Measurements from ENCODE around the gene FASTK.

The FASTK gene

GRCh38 chr7:151116603-151117440 is 36.2 kb upstream of the FASTK start:
- no peak for ATAC-seq
- TF ChIP-seq CREB5 (CRISPR knock-in tag; IDR thresholded peaks at IDR 0.05; ENCODE audit: low read depth): no peak
- no peak for TF ChIP-seq GLIS3 (CRISPR knock-in tag; IDR thresholded peaks at IDR 0.05)
- TF ChIP-seq OSR1 (CRISPR knock-in tag; IDR thresholded peaks at IDR 0.05): no peak
- no peak for TF ChIP-seq CSRNP3 (CRISPR knock-in tag; IDR thresholded peaks at IDR 0.05)
- TF ChIP-seq RARB (CRISPR knock-in tag; IDR thresholded peaks at IDR 0.05): no peak
- TF ChIP-seq ZFP30 (CRISPR knock-in tag; IDR thresholded peaks at IDR 0.05): no peak
- no peak for TF ChIP-seq ZFP3 (CRISPR knock-in tag; IDR thresholded peaks at IDR 0.05)
- no peak for TF ChIP-seq ZNF8 (CRISPR knock-in tag; IDR thresholded peaks at IDR 0.05)
- no peak for TF ChIP-seq PPARA (CRISPR knock-in tag; IDR thresholded peaks at IDR 0.05; ENCODE audit: borderline replicate concordance)
- no peak for TF ChIP-seq ZNF70 (CRISPR knock-in tag; IDR thresholded peaks at IDR 0.05)

- TF ChIP-seq ZFP3 (CRISPR knock-in tag; IDR thresholded peaks at IDR 0.05) (no peak), ZNF8 (CRISPR knock-in tag; IDR thresholded peaks at IDR 0.05) (no peak), ZNF70 (CRISPR knock-in tag; IDR thresholded peaks at IDR 0.05) (no peak), ZNF565 (CRISPR knock-in tag; conservative IDR thresholded peaks at IDR 0.05; ENCODE audit: low read depth) (no peak), CREB5 (CRISPR knock-in tag; IDR thresholded peaks at IDR 0.05; ENCODE audit: low read depth) (no peak), OSR1 (CRISPR knock-in tag; IDR thresholded peaks at IDR 0.05) (no peak), POU6F1 (CRISPR knock-in tag; IDR thresholded peaks at IDR 0.05; ENCODE audit: borderline replicate concordance, low read depth) (no peak), ISL1 (CRISPR knock-in tag; IDR thresholded peaks at IDR 0.05) (no peak), GLIS3 (CRISPR knock-in tag; IDR thresholded peaks at IDR 0.05) (no peak), TSHZ2 (CRISPR knock-in tag; IDR thresholded peaks at IDR 0.05) (no peak), SNAI2 (CRISPR knock-in tag; IDR thresholded peaks at IDR 0.05) (no peak), ESRRG (CRISPR knock-in tag; IDR thresholded peaks at IDR 0.05) (no peak), CSRNP3 (CRISPR knock-in tag; IDR thresholded peaks at IDR 0.05) (no peak), RARB (CRISPR knock-in tag; IDR thresholded peaks at IDR 0.05) (no peak), PATZ1 (CRISPR knock-in tag; IDR thresholded peaks at IDR 0.05; ENCODE audit: borderline replicate concordance) (no peak), ZC3H10 (CRISPR knock-in tag; IDR thresholded peaks at IDR 0.05) (no peak), TCF4 (CRISPR knock-in tag; IDR thresholded peaks at IDR 0.05; ENCODE audit: borderline replicate concordance) (no peak), BACH2 (CRISPR knock-in tag; IDR thresholded peaks at IDR 0.05; ENCODE audit: borderline replicate concordance) (no peak), ARNTL (CRISPR knock-in tag; IDR thresholded peaks at IDR 0.05; ENCODE audit: borderline replicate concordance, low read depth) (no peak), TOX (CRISPR knock-in tag; IDR thresholded peaks at IDR 0.05; ENCODE audit: borderline replicate concordance) (no peak)
- no peak for ATAC-seq
Measured at GRCh38 chr7:151115836-151116418, 35.3 kb upstream of the FASTK start.

Data from SK-N-SH treated with all-trans-retinoic acid at 6 μM for 48 hours (cell line).